GM19468 (cell line): Measurements from ENCODE around the gene PRSS33.

Source experiments
- ATAC-seq: cut with Tn5 transposase; IDR thresholded peaks from one replicate; pipeline ENCODE4 v1.9.1; 2021; ENCODE audit warnings: mild to moderate bottlenecking, moderate library complexity, moderate number of reproducible peaks; ENCODE audit not compliant: unreplicated experiment; ENCODE audit errors: extremely low read depth

PRSS33 gene

DNA sequence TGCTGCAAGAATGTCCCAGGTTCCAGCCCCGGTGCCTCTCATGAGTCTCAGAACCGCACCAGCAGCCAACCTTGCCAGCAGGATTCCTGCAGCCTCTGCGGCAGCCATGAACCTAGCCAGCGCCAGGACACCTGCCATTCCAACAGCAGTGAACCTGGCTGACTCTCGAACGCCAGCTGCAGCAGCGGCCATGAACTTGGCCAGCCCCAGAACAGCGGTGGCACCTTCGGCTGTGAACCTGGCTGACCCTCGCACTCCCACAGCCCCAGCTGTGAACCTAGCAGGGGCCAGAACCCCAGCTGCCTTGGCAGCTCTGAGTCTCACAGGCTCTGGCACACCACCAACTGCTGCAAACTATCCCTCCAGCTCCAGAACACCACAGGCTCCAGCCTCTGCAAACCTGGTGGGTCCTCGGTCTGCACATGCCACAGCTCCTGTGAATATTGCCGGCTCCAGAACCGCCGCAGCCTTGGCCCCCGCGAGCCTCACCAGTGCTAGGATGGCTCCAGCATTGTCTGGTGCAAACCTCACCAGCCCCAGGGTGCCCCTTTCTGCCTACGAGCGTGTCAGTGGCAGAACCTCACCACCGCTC, 20.1 kb downstream of the PRSS33 start:
- no peak for ATAC-seq

DNA sequence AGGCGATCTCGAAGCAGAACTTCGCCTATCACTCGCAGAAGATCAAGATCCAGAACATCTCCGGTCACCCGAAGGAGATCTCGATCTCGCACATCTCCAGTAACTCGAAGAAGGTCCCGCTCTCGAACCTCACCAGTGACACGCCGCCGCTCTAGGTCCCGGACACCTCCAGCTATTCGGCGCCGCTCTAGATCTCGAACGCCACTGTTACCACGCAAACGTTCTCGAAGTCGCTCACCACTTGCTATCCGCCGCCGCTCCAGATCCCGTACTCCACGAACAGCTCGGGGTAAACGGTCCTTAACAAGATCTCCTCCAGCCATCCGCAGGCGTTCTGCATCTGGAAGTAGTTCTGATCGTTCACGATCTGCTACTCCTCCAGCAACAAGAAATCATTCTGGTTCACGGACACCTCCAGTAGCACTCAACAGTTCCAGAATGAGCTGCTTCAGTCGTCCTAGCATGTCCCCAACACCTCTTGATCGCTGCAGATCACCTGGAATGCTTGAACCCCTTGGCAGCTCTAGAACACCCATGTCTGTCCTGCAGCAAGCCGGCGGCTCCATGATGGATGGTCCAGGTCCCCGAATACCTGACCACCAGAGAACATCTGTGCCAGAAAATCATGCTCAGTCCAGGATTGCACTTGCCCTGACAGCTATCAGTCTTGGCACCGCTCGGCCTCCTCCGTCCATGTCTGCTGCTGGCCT, 20.8 kb downstream of the PRSS33 start:
- ATAC-seq: no peak

DNA sequence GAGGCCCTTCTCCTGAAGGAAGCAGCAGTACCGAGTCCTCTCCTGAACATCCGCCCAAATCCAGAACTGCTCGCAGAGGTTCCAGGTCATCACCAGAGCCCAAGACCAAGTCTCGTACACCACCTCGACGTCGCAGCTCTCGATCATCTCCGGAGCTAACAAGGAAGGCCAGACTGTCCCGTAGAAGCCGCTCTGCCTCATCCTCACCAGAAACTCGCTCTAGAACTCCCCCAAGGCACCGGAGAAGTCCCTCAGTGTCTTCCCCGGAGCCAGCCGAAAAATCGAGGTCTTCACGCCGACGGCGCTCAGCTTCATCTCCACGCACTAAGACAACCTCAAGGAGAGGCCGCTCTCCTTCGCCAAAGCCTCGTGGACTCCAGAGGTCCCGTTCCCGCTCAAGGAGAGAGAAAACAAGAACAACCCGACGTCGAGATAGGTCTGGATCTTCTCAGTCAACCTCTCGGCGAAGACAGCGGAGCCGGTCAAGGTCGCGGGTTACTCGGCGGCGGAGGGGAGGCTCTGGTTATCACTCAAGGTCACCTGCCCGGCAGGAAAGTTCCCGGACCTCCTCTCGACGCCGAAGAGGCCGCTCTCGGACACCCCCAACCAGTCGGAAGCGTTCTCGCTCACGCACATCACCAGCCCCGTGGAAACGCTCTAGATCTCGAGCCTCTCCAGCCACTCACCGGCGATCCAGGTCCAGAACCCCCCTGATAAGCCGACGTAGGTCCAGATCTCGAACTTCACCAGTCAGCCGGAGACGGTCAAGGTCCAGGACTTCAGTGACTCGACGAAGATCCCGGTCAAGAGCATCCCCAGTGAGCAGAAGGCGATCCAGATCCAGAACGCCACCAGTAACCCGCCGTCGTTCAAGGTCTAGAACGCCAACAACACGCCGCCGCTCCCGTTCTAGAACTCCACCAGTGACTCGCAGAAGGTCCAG, 21.6 kb downstream of the PRSS33 start:
- ATAC-seq: no peak

DNA sequence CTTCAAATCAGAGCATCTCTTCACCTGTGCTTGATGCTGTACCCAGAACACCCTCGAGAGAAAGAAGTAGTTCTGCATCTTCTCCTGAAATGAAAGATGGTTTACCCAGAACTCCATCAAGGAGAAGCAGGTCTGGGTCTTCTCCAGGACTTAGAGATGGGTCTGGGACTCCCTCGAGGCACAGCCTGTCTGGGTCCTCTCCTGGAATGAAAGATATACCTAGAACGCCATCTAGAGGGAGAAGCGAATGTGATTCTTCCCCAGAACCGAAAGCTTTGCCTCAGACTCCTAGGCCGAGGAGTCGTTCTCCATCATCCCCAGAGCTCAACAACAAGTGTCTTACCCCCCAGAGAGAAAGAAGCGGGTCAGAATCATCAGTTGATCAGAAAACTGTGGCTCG, 22.6 kb downstream of the PRSS33 start:
- ATAC-seq: no peak

DNA sequence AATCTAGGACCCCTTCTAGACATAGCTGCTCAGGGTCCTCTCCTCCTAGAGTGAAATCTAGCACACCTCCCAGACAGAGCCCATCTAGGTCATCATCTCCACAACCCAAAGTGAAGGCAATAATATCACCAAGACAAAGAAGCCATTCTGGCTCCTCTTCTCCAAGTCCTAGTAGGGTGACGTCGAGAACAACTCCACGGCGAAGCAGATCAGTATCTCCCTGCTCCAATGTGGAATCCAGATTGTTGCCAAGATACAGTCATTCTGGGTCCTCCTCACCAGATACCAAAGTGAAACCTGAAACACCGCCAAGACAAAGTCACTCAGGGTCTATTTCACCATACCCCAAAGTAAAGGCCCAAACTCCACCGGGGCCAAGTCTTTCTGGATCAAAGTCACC, 24.2 kb downstream of the PRSS33 start:
- ATAC-seq: no peak

DNA sequence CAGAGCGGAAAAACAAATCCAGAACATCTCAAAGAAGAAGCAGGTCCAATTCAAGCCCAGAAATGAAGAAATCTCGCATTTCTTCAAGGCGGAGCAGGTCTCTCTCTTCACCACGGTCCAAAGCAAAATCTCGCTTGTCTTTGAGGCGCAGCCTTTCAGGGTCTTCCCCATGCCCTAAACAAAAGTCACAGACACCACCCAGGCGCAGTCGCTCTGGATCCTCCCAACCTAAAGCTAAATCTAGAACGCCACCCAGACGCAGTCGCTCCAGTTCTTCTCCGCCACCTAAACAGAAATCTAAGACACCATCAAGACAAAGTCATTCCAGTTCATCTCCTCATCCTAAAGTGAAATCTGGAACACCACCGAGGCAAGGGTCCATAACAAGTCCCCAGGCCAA, 24.6 kb downstream of the PRSS33 start:
- ATAC-seq: no peak

DNA sequence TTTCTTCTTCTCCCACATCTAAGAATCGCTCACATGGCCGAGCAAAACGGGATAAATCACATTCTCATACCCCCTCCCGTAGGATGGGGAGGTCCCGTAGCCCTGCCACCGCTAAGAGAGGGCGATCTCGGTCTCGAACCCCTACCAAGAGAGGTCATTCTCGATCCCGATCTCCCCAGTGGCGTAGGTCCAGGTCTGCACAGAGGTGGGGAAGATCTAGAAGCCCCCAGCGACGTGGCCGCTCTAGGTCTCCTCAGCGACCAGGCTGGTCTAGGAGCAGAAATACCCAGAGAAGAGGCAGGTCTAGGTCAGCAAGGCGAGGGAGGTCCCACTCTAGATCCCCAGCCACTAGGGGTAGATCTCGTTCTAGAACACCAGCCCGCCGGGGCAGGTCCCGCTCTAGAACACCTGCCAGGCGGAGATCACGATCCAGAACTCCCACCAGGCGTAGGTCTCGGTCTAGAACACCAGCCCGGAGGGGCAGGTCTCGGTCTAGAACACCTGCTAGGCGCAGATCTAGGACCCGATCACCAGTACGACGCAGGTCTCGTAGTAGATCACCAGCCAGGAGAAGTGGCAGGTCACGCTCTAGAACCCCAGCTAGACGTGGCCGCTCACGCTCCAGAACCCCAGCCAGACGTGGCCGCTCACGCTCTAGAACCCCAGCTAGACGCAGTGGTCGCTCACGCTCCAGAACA, 25.3 kb downstream of the PRSS33 start:
- ATAC-seq: no peak

DNA sequence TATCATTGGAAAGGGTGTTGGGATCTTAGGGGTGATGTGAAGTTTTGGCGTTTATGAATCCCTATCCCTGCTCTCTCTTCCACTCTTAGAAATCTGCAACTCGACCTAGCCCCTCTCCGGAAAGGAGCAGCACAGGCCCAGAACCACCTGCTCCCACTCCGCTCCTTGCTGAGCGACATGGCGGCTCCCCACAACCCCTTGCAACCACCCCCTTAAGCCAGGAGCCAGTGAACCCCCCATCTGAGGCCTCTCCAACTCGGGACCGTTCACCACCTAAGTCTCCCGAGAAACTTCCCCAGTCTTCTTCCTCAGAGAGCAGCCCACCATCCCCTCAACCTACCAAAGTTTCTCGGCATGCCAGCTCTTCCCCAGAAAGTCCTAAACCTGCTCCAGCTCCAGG, 25.9 kb downstream of the PRSS33 start:
- ATAC-seq: no peak

DNA sequence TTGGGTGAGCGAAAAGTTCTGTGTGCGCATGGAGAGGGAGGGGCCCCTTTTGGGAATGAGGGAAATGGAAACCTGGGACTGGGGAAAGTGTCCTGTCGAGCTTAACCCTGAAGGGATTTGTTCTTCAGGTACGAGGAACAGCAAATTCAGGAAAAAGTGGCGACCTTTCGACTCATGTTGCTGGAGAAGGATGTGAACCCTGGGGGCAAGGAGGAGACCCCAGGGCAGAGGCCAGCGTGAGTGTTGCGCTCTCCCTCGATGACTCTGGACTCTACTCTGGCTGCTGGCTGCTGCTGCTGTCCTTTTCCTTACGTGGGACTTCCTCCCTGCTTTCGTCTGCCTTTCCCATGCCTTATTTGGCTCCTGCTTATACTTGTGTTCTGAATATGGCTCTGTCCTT, 30.0 kb downstream of the PRSS33 start:
- no peak for ATAC-seq

DNA sequence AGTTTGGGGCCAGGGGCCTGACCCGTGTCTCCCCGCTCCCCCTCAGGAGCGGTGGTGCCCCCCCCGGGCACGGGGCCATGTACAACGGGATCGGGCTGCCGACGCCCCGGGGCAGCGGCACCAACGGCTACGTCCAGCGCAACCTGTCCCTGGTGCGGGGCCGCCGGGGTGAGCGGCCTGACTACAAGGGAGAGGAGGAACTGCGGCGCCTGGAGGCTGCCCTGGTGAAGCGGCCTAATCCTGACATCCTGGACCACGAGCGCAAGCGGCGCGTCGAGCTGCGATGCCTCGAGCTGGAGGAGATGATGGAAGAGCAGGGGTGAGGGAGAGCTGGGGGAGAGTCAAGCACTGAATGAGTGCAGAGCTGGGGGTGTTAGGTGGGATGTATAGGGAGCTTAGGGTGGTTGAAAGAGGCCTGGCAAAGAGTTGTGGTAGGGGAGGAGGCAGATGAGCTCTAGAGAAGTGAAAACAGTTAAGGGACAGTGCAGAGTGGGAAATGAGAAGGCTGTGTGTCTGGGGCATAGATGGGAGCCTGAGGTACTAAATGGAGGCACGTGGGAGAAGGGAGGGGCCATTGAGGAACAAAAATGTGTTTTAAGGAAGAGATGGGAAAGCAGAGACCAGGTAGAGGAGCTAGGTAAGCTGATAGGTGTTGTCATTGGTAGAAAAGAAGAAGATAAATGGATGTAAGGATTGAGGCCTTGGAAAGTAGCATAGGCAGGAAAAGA, 30.9 kb downstream of the PRSS33 start:
- ATAC-seq: no peak

DNA sequence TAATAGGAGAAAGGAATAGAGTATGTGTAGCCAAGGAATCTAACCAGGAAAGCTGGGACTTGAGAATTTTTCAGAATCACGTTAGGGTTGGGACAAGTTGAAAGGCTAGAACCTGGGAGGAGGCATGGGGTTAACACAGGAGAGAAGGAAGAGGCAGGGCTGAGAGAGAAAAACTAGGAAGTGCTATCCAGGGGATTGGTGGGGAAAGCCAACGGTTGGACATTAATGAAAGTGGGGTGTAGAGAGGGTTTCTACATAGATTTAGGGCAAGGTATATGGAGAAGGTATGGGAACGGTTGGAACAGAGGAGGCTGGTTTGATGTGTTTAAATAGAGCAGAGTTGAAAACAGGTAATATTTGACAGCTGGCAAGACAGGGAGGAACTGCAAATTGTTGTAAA, 32.2 kb downstream of the PRSS33 start:
- no peak for ATAC-seq

DNA sequence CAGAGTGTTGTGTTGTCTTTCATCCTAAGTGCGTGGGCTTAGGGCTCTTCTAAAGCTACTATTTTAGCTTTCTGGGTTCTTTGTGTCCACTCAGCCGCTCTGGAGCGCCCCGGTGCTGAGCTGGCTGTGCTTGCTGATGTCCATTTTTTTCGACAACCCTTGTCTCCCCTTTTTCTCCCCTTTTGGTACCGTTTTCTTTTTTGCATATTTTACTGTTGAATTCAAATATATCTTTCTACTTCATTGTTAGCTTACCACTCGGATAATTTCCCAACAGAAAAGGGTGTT, 33.7 kb downstream of the PRSS33 start:
- no peak for ATAC-seq

DNA sequence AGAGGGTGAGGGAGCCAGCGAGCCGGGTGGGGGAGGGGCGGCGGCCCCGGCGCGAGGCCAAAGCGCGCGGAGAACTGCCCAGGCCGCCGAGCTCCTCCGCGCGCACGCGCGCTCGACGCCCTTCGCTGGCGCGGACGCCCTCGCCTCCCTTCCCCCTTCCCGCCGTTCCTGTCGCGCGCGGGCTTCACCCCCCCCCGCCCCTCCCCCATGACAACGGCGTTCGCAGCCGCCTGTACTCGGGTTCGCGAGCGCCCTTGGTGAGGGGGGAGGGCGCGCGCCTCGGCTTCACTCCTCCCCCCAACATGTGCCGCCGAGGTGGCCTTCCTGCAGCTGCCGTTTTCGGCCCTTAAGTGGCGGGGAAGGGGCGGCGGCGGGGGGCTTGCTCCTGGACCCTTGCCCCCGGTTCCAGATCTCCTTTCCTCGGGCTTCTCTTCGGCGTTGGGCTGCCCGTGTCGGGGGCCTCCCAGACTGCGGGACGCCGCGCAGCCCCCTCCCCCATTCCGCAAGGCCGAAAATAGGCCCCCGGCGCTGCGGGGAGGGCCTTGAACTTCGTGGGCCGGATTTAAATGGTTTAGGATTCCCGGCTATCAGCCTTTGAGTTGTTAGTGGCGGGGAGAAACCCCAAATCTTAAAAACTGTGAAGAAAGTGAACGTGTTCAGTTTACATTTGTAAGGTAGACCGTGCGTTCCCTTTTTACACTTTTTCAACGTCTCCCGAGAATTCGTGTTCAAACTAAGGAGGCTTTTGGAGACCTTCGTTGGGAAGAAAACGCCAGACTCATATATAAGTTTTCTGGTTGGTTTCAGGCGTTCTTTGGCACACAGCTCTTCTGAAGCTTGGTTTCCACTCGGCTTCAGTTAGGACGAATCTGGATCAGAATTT, 34.3 kb downstream of the PRSS33 start:
- peak; percentile 7 for ATAC-seq

DNA sequence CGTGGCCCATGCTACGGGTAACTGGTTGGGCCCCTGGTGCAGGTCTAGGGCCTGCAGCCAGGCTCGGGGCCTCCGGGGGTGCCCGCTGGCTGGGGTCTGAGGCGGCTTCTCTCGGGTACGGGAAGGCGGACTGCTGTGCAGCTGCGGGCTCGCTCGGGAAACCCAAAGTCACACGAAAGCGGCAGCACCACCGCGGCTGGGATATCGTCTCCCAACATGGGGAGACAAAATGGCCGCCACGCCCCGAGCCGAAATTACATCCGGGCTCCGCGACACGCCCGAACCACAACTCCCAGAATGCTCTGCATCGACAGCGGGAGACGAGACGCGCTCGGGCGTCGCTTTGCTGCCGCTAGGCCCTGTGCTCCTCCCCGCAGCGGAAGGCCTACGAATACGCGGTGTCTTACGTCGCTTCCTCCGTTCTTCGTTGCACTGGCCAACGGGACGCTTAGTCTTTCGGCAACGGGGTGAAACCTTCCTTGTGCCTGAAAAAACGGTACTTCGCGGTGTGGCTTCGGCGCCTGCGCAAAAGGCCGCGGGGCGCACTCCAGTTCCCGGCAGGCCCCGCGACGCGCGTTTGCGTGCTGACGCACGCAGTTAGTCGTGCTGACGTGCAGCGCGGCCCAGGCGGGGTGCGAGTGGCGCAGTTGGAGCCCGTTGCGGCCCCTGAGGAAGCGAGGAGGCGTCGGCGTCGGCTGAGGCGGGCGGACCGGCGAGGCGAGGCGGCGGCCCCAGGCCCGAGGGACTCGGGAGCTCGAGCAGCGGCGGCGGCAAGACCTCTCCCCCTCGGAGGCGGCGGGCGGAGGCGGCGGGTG, 35.1 kb downstream of the PRSS33 start, which contains the start of gene SRRM2:
SRRM2 (plus strand) TSS at position 604 of the 815 bp plus-strand sequence. CDS start 3,727 bp downstream, outside the sequence.
- ATAC-seq: peak; percentile 79

DNA sequence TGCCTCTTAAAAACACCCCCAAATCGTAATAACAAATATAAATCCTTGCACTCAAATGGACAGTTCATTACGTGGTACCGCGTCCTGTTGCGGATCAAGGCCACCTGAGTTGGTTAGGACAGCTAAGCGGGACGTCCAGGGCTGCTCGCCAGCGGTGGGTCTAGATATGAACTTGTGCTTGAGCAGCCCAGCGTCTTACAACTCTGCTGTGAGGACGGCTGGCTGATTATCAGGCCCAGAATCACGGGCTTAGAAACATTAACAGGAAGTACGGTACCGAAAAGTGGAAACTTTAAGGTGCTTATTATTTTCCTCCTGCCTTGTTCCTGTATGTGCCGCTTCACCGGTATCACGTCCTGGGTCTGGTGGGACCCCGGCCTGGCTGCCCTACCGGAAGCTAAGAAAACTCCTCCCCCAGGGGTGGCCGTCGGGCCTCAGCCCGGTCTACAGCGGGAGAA, 35.8 kb downstream of the PRSS33 start:
- no peak for ATAC-seq

DNA sequence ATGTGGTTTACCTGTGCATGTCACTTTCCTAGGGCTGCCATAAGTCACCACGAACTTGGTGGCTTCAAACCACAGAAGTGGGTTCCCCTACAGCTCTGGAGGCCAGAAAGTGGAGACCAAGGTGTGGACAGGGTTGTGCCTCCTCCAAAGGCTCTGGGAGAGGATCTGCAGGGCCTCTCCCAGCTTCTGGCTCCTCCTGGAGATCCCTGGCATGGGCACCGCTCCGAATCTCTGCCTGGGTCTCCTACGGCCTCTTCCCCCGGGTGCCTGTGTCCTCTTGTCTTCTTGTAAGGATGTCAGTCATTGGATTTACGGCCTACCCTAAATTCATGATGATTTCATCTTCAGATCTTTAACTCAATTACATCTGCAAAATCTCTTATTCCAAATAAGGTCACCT, 37.4 kb downstream of the PRSS33 start:
- ATAC-seq: no peak

DNA sequence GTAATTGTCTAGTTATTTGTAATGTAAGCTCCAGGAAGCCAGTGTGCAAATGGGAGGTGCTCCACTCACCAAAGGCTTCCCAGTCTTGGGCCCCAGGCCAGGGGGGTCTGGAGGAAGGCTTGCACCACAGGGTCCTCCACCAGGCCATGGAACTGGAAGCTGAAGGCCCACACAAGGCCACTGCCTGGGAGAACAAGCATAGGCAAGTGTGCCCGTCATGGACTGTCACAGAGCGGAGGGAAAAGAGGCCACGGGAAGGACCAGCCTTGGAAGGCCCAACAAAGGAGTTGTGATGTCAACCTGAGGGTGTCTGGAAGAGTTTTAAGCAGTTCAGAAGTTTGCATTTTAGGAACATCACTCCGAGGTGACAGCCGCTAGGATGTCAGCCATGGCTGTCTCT, 37.9 kb downstream of the PRSS33 start:
- ATAC-seq: no peak
